ENCODE measurements around the gene DHRS2.

DNA sequence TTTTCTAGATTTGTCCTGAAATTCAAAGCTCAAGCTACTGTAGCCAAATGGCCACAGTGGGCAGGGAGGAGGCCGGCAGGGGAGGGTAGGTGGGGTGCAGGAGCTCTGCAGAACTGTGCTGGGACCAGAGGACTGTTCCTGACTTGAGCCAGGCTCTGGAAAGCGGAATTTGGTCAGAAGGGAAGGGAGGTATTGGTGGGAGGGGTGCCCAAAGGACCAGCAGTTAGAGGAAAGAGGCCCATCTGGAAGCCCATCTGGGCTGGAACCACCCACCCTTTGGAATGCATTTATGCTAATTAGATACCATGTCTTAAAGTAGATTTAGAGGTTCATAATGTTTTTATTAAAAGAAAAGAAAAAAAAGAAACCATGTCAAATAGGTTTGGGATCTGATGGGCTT, 33.1 kb upstream of the DHRS2 start:
- TF ChIP-seq, protein P1, sequence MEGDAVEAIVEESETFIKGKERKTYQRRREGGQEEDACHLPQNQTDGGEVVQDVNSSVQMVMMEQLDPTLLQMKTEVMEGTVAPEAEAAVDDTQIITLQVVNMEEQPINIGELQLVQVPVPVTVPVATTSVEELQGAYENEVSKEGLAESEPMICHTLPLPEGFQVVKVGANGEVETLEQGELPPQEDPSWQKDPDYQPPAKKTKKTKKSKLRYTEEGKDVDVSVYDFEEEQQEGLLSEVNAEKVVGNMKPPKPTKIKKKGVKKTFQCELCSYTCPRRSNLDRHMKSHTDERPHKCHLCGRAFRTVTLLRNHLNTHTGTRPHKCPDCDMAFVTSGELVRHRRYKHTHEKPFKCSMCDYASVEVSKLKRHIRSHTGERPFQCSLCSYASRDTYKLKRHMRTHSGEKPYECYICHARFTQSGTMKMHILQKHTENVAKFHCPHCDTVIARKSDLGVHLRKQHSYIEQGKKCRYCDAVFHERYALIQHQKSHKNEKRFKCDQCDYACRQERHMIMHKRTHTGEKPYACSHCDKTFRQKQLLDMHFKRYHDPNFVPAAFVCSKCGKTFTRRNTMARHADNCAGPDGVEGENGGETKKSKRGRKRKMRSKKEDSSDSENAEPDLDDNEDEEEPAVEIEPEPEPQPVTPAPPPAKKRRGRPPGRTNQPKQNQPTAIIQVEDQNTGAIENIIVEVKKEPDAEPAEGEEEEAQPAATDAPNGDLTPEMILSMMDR (IDR thresholded peaks at IDR 0.05 in 2 of 3, conservative IDR thresholded peaks at IDR 0.05 in 1 of 3; ENCODE audit: control insufficient read depth in 2 of 3, extremely low read depth in 1 of 3, insufficient read depth in 1 of 3, low read depth in 3 of 3, low read length in 3 of 3), result no peak
- TF ChIP-seq BHLHE40 (IDR thresholded peaks at IDR 0.05; ENCODE audit: borderline replicate concordance in 1 of 2, low read depth in 2 of 2, low read length in 1 of 2) (no peak), SRF (IDR thresholded peaks at IDR 0.05; ENCODE audit: low read depth in 2 of 2, low read length in 2 of 2) (no peak), CREM (IDR thresholded peaks at IDR 0.05; ENCODE audit: low read depth) (no peak), NFYB (IDR thresholded peaks at IDR 0.05; ENCODE audit: insufficient read depth, low read depth, low read length) (no peak), POLR2A (IDR thresholded peaks at IDR 0.05; ENCODE audit: low read depth, low read length) (no peak), GABPA (IDR thresholded peaks at IDR 0.05; ENCODE audit: low read depth) (no peak), EP300 (IDR thresholded peaks at IDR 0.05; ENCODE audit: borderline replicate concordance in 1 of 2, control insufficient read depth in 1 of 2, low read depth in 2 of 2, low read length in 2 of 2) (no peak)

All from GM12878 (cell line).